Suppressor macrophage treated with lipopolysaccharide for 4 hours (primary cell): ENCODE results near the gene ADGRB2.
"Not testable (repeated sequence)": the region's sequence is repeated elsewhere in the genome, so short reads cannot be mapped to it uniquely, and the experiment has no call there.

ENCODE experiments used
- DNase-seq: peaks from one replicate; pipeline ENCODE4 v3.0.0-alpha.2; 2020

Gene ADGRB2

GRCh38 chr1:31725134-31725533, 39.0 kb downstream of the ADGRB2 start:
- no peak for DNase-seq

GRCh38 chr1:31723828-31724359, 40.2 kb downstream of the ADGRB2 start:
- DNase-seq: peak; percentile 73

GRCh38 chr1:31718327-31718897, 45.7 kb downstream of the ADGRB2 start:
- no peak for DNase-seq

GRCh38 chr1:31717341-31717740, 46.8 kb downstream of the ADGRB2 start:
- no peak for DNase-seq

GRCh38 chr1:31715873-31716220, 48.3 kb downstream of the ADGRB2 start:
- DNase-seq: no peak

- peak; percentile 56 for DNase-seq
These were observed 48.9 kb downstream of the ADGRB2 start for GRCh38 chr1:31715087-31715872.

GRCh38 chr1:31714442-31715086, 49.6 kb downstream of the ADGRB2 start:
- DNase-seq: peak; percentile 23

- peak; percentile 15 for DNase-seq
These were observed 51.5 kb downstream of the ADGRB2 start for GRCh38 chr1:31712630-31713029.

- DNase-seq: no peak
These were observed 52.1 kb downstream of the ADGRB2 start for GRCh38 chr1:31712068-31712467.

GRCh38 chr1:31708324-31708723, 55.8 kb downstream of the ADGRB2 start:
- DNase-seq: no peak

- DNase-seq: peak; percentile 83
These were observed 56.4 kb downstream of the ADGRB2 start for GRCh38 chr1:31707711-31708110.

- not testable (repeated sequence) for DNase-seq
These were observed 57.0 kb downstream of the ADGRB2 start for GRCh38 chr1:31707059-31707600.

GRCh38 chr1:31706384-31707058, 57.6 kb downstream of the ADGRB2 start:
- peak; percentile 16 for DNase-seq

- peak; percentile 38 for DNase-seq
These were observed 58.9 kb downstream of the ADGRB2 start for GRCh38 chr1:31705080-31705866.

- DNase-seq: no peak
These were observed 59.7 kb downstream of the ADGRB2 start for GRCh38 chr1:31704271-31705079.

GRCh38 chr1:31703431-31704270, 60.5 kb downstream of the ADGRB2 start, which contains the start of gene COL16A1:
Gene COL16A1 (minus strand): TSS chr1:31704017. CDS start chr1:31702193, 1,824 bp downstream.
- no peak for DNase-seq

- DNase-seq: no peak
These were observed 61.2 kb downstream of the ADGRB2 start for GRCh38 chr1:31702836-31703404.

- DNase-seq: peak; percentile 56
These were observed 62.9 kb downstream of the ADGRB2 start for GRCh38 chr1:31701091-31701736.

GRCh38 chr1:31700468-31701090, 63.6 kb downstream of the ADGRB2 start:
- DNase-seq: no peak
